Endothelial cell (in vitro differentiated cells): ENCODE measurements around the gene CDR2L. TPM values are rescaled to one million over a fixed set of nuclear protein-coding genes. Genes with fewer than 3 reads are reported as not detected.
A peak's percentile ranks its signal among the peaks of the same experiment; 100 is the strongest.

Source experiments
- DNase-seq: peaks from one replicate; pipeline ENCODE4 v3.0.0; 2021; ENCODE audit warnings: low spot score
- H3K27ac Mint-ChIP-seq: one replicate; pipeline ENCODE4 v1.8.0; 2021; ENCODE audit warnings: mixed read lengths, inconsistent platforms; ENCODE audit not compliant: unreplicated experiment
- H3K27me3 Mint-ChIP-seq: one replicate; pipeline ENCODE4 v1.8.0; 2021; ENCODE audit warnings: mild to moderate bottlenecking, moderate library complexity, mixed read lengths, inconsistent platforms; ENCODE audit not compliant: unreplicated experiment
- H3K36me3 Mint-ChIP-seq: one replicate; pipeline ENCODE4 v1.8.0; 2021; ENCODE audit warnings: mild to moderate bottlenecking, low read depth, mixed read lengths, inconsistent platforms; ENCODE audit not compliant: unreplicated experiment
- H3K4me1 Mint-ChIP-seq: one replicate; pipeline ENCODE4 v1.8.0; 2021; ENCODE audit warnings: mild to moderate bottlenecking, mixed read lengths, inconsistent platforms; ENCODE audit not compliant: unreplicated experiment
- H3K4me3 Mint-ChIP-seq: one replicate; pipeline ENCODE4 v1.8.0; 2021; ENCODE audit warnings: mild to moderate bottlenecking, mixed read lengths, inconsistent platforms; ENCODE audit not compliant: unreplicated experiment
- H3K9me3 Mint-ChIP-seq: one replicate; pipeline ENCODE4 v1.8.0; 2021; ENCODE audit warnings: mixed read lengths, inconsistent platforms; ENCODE audit not compliant: unreplicated experiment
- total RNA-seq: library from RNA; stranded (reverse); fragmentation: NEBNext Ultra II Directional; extraction: Animal tissue kit (Norgen Biotek cat#: 25700); gene quantifications from one replicate; pipeline ENCODE4 v1.2.1, GENCODE V29; 2021; ENCODE audit not compliant: unreplicated experiment
- TF ChIP-seq, protein P1 (sequence below): fragments of 200-600 bp; sonication (generic); IDR thresholded peaks from one replicate; pipeline ENCODE4 v1.5.0; 2021; ENCODE audit warnings: antibody characterized with exemption; ENCODE audit not compliant: unreplicated experiment

The CDR2L gene
- total RNA-seq, 1 donor from 2014 or later, result 33.2 TPM

DNA sequence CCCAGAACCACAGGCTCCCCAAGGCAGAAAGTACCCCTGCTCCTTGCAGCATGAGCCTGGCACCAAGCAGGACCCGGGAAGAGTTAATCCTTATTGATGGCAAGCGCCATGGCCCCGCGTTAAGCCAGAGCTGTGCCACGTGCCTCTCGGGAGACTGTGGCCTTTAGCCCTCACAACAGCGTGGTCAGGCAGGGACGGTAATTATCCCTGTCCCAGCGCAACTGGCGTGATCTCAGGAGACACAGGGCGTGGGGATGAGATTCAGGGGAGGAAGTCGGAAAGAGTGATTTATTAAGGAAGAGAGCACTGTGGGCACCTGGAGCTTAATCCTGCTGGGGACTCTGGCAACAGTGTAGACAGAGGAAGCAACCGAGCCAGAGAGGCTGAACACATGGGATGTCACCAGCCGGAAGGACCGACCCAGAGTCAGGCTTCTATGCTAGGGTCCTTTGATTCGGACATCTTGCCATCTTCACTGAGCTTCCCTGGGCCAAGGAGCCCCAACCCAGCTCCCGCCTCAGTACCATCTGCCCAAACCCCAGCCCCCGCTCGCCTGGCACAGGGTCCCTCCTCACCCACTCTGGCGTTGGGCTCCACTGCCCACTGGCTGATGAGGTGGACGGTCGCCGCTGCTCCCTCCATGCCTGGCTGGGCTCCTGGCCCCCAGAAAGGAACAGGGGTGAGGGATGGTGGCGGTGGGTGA lies 34.9 kb upstream of the CDR2L start:
- H3K4me1 Mint-ChIP-seq, result no peaks in the 10 kb centered on the region
- peaks cover 11% of the 10 kb centered on the region for H3K27me3 Mint-ChIP-seq
- H3K27ac Mint-ChIP-seq, result no peak overlapping the region
- peak overlapping the region; percentile 77 for H3K4me3 Mint-ChIP-seq
- no peak for DNase-seq
- peaks cover 14% of the 10 kb centered on the region for H3K36me3 Mint-ChIP-seq
- TF ChIP-seq, protein P1, sequence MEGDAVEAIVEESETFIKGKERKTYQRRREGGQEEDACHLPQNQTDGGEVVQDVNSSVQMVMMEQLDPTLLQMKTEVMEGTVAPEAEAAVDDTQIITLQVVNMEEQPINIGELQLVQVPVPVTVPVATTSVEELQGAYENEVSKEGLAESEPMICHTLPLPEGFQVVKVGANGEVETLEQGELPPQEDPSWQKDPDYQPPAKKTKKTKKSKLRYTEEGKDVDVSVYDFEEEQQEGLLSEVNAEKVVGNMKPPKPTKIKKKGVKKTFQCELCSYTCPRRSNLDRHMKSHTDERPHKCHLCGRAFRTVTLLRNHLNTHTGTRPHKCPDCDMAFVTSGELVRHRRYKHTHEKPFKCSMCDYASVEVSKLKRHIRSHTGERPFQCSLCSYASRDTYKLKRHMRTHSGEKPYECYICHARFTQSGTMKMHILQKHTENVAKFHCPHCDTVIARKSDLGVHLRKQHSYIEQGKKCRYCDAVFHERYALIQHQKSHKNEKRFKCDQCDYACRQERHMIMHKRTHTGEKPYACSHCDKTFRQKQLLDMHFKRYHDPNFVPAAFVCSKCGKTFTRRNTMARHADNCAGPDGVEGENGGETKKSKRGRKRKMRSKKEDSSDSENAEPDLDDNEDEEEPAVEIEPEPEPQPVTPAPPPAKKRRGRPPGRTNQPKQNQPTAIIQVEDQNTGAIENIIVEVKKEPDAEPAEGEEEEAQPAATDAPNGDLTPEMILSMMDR, result no peak
- no peaks in the 10 kb centered on the region for H3K9me3 Mint-ChIP-seq

DNA sequence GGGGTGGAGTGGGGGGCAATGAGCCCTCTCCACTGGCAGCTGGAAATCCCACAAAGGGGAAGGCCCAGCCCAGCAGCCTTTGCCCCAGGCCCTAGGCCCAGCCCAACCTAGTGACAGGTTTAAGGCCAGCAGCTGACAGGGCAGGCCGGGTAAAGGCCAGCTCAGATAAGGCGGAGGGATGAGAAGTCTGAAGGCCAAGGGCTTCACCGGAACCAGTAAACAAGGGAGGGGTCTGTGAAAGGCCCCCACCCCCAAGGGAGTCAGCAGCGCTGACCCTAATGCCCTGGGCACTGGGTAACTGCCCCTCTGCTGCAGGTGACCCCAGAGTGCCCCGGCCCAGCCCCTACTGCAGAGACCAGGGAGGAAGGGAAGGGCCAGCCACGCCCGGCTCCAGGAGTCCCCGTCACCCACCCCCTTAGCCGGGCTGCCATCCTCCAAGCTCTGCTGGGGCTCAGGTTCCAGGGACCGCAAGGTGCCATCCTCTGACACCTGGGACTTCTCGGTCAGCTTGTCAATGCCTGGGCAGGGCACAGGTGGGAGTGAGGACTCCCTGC lies 34.2 kb upstream of the CDR2L start:
- TF ChIP-seq, protein P1, result no peak
- no peaks in the 10 kb centered on the region for H3K4me1 Mint-ChIP-seq
- H3K27ac Mint-ChIP-seq, result no peak overlapping the region
- H3K36me3 Mint-ChIP-seq, result peaks cover 18% of the 10 kb centered on the region
- no peaks in the 10 kb centered on the region for H3K9me3 Mint-ChIP-seq
- no peak for DNase-seq
- no peak overlapping the region for H3K4me3 Mint-ChIP-seq
- H3K27me3 Mint-ChIP-seq, result peaks cover 13% of the 10 kb centered on the region

DNA sequence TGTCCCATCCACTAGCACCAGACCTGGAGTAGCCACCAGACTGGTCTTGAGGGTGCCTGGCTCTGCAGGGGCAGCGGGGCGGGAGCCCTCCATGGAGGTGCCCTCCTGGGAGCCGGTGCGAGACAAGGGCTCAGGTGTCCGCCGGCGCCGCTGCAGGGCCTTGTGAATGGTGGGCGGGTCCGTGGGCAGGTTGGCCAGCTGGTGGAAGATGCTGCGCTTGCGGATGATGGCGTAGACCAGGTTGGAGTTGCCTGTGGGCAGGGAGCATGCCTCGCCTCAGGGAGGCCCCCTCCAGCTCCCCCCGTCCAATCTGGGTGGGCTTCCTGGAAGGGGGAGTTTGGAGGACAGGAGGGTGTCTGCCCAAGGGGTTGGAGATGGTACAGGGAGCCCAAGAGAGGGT lies 33.3 kb upstream of the CDR2L start:
- H3K36me3 Mint-ChIP-seq, result peaks cover 18% of the 10 kb centered on the region
- H3K27me3 Mint-ChIP-seq, result peaks cover 10% of the 10 kb centered on the region
- H3K27ac Mint-ChIP-seq, result no peak overlapping the region
- H3K4me1 Mint-ChIP-seq, result no peaks in the 10 kb centered on the region
- no peaks in the 10 kb centered on the region for H3K9me3 Mint-ChIP-seq
- H3K4me3 Mint-ChIP-seq, result no peak overlapping the region
- TF ChIP-seq, protein P1, result no peak
- DNase-seq, result no peak

DNA sequence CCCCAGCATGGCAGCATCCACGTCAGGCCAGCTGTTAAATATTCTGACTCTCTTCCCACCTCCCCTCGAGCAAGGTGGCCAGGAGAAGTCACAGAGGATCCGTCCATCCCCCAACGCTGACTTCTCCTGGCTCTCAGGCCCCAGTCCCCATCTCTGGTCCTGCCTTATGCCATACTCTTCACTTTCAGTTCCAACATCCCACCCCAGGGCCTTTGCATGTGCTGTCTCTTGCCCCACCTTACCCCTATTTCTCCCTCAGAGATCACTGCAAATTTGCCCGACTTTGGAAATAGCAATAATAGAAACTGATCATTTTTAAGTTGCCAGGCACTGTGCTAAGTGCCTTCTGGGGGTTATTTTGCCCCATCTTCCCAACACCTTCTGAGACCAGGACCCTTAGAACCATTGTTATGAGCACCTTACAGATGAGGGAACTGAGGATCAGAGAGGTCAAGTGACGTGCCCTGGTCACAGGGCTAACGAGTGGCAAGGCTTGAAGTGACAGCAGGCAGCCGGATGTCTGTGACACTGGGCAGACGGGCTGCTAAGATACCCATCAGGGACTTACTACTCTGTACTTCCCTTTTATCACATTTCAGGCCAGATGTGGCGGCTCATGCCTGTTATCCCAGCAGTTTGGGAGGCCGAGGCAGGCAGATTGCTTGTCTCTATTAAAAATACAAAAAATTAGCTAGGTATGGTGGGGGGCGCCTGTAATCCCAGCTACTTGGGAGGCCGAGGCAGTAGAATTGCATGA lies 32.6 kb upstream of the CDR2L start:
- Mint-ChIP-seq H3K4me3 (peak overlapping the region; percentile 42), H3K36me3 (peaks cover 22% of the 10 kb centered on the region), H3K27ac (no peak overlapping the region), H3K9me3 (no peaks in the 10 kb centered on the region), H3K27me3 (peaks cover 11% of the 10 kb centered on the region), H3K4me1 (no peaks in the 10 kb centered on the region)
- no peak for DNase-seq
- TF ChIP-seq, protein P1, result no peak

DNA sequence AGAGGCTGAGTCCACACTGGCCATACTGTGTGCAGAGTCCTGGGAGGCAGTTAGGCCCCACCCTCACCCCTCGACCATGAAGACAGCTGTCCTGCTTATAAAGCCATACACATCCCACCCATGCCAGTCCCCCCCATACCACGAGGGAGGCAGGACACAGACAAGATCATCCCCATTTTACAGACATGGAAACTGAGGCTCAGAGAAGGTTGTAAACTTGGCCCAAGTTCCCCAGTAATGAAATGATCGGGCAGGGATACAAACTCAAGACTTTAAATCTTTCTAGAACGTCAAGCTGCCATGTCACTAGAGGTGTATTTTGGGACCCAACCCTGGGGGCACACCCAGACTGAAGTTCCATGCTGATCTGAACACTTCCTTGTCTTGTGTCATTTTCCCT lies 31.3 kb upstream of the CDR2L start:
- no peaks in the 10 kb centered on the region for H3K9me3 Mint-ChIP-seq
- H3K4me1 Mint-ChIP-seq, result no peaks in the 10 kb centered on the region
- H3K4me3 Mint-ChIP-seq, result no peak overlapping the region
- peaks cover 25% of the 10 kb centered on the region for H3K36me3 Mint-ChIP-seq
- peaks cover 14% of the 10 kb centered on the region for H3K27me3 Mint-ChIP-seq
- no peak overlapping the region for H3K27ac Mint-ChIP-seq
- TF ChIP-seq, protein P1, result no peak
- DNase-seq, result no peak
